SK-N-DZ (cell line): ENCODE results near the gene ZNF518B.
A peak's percentile ranks its signal among the peaks of the same experiment; 100 is the strongest.
"Not testable (repeated sequence)": the region's sequence is repeated elsewhere in the genome, so short reads cannot be mapped to it uniquely, and the experiment has no call there.

Experiments
- DNase-seq: peaks from one replicate; pipeline ENCODE4 v3.0.0-alpha.2; 2015; ENCODE audit warnings: low spot score

The ZNF518B gene

DNA sequence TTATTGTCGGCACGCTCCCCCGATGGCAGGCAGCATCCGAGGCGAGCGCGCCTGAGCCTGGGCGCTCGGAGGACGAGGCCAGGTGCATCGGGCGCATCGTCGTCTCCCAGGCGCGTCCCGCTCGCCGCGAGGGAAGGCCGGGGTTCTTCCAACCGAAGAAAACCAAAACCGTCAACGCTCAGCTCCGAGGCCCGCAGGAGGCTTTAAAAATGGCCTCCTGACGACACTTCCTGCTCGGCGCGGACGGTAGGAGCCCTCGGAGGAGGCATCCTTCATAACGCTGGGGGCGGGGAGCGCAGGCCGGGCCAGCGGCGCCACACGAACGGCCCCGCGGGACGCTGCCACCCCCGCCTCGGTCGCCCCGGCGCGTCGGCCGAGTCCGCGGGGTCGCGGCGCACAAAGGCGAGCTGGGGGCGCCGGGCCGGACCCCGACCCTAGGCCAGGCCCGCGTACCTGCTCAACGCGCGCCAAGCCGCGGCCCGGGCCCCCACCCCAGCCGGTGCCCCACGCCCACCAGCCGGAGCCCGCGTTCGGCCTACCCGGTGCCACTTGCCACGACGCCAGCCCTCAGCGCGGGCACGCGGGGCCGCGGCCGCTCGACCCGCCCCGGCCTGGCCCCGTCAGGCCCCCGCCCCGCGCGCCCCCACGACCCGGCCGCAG lies 501 bp downstream of the ZNF518B start:
- peak; percentile 9 for DNase-seq

DNA sequence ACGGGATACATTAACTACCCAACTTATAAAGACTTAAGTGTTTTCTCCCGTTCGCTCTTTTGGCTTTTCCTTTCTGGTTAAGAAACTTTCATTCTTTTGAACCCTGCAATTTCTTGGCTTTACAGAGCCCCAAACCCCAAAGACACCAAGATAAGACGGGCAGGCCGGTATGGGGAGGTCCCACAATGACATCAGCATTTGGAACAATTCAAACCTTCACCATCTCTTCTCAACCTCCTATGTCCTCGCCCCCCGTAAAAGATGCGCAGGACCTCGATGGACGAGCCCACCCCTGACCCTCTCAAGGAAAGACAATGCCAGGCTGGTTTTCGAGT lies 999 bp downstream of the ZNF518B start:
- DNase-seq: no peak

DNA sequence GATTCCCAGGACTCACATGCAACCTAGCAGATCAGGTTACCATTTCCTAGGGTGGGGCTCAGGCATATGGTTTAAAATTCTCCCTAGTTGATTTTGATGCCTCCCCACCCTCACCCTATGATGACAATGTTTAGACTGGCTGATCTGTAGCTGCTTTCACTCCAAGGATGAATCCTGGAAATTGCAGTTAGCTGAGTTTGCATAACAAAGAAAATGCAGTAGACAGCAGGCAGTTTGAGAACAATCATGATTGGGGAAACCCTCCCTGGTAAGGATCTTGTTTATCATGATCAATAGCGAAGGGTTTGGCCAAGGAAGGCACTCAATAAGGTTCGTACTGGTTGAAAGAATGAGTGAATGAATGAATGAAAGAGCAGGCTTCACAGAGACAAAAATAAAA lies 2.1 kb downstream of the ZNF518B start:
- DNase-seq: no peak

DNA sequence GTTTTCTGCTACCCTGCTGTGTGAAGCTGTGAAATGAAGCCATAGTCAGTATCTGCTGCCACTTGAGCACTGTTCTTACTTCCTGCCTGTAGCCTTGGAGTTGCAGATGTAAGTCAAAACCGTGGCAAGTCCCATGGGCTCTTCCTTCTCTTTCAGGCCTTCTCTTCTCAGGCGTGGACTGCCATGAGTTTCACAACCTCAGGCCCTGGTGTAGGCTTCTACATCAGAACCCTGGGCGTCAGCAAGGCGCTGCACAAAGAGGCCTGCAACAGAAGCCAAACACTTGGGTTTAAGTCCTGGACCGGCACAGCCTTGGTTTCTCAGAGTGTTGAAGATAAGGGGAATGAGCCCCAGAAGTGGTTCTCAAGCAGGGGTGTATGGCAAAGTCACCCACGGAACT lies 2.5 kb downstream of the ZNF518B start:
- no peak for DNase-seq

DNA sequence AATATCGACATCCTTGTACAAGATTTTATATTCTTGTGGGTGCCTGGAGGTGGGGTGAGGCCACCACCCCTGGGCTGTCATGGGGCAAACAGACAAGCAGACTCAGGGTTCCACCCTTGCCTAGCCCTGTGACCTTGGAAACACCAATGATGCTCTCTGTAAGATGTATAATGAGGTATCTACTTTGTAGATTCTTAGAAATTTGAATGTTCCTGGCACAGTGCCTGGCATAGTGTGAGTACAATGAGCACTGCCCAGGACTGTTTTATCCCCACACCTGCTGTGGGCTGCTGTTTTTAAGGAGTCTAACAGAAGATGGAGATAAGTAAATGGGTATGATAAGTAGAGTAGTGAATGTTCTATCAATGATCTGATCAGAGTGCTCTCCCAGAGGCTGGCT lies 3.1 kb downstream of the ZNF518B start:
- no peak for DNase-seq

DNA sequence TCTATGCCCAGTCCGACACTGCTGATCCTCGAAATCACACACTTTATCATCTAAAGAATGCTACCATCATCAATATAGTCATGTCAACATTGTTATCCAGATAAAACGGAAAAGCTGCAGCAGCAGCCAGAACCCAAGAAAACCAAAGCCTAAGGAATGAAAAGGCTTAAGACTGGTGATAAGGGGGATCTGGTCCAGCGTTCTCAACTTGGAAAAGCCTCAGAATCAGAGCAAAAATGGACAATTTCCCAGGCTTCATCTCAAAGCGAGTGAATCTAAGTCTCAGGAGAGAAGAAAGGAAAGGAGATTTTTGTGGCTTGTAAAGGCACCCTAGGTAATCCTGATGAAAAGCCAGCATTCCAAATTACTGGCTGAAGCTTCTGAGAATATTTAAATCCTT lies 8.2 kb downstream of the ZNF518B start:
- no peak for DNase-seq

DNA sequence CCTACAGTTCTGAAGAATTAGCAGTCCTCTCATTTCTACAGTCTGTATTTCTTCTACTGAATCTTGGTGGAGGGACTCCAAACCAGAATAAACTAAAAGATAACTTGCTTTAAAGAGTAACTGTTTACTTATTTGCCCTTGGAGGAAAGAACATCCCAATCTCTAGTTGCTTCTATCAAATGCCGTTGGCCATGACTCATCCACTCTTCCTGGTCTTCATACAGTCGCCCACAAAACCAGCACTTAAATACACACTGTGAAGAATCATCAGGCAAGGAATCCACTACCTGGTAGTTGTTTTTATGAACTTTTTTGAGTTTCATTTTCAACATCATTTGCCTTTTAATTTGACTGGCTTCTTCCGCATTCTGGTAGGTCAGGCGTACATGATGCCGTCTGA lies 14.2 kb downstream of the ZNF518B start:
- DNase-seq: no peak

DNA sequence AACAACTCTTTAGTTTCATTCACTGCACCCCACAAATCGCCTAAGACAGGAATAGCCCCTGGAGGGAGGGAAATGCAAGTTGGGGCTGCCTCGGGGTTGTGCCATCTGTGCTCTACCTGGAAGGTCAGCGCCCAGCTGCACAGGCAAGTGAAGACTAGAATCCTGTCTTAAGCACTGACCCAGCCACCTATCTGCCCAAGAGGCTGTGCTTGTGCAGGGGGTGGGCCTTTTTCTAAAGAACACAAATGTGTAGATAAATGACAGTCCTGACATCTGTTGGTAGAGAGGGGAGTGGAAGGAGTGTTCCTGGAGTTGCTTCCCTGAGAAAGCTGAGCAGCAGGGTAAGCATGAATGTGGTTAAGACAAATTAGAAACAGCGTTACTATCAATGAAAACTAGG lies 15.7 kb downstream of the ZNF518B start:
- DNase-seq: no peak

DNA sequence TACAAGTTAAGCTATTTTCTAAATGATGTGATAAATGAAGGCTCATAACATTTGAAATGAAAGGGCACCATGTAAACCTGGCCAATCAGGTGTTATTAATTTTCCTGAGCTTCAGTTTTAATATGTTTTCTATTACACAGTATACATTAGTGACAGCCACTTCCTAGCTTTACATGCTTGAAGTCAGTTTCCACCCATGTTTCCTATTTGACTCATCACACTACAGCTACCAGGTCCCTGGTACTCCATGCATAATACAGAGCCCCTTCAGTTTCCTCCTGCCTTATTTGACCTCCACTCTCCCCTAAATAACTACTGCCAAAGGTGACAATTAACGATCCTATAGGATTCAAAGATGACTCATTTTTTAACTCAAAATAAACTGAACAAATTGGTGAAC lies 18.3 kb downstream of the ZNF518B start:
- DNase-seq: no peak

DNA sequence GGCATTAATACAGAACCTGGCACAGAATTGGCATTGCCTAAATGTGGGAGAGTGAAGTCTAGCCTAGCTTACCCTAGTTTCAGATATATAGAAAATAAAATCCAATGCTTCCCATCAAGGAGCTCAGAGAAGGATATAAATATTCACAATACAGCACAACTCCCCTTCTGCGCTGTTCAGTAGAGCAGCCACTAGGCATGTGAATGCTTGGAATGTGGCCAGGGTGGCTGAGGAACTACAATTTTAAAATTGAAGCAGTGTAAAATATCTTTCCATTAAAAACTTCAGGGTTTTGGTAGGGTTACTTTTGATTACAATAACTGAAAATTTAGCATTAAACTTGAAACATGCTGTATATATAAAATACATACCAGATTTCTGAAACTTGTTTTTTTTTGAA lies 19.5 kb downstream of the ZNF518B start:
- DNase-seq: no peak

DNA sequence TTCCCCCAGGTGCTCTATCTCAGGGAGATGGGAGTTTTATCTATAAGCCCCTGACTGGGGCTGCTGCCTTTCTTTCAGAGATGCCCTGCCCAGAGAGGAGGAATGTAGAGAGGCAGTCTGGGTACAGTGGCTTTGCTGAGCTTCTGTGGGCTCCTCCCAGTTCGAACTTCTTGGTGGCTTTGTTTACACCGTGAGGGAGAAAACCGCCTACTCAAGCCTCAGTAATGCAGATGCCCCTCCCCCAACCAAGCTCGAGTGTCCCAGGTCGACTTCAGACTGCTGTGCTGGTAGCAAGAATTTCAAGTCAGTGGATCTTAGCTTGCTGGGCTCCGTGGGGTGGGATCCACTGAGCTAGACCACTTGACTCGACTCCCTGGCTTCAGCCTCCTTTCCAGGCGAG lies 29.5 kb downstream of the ZNF518B start:
- DNase-seq: not testable (repeated sequence)

DNA sequence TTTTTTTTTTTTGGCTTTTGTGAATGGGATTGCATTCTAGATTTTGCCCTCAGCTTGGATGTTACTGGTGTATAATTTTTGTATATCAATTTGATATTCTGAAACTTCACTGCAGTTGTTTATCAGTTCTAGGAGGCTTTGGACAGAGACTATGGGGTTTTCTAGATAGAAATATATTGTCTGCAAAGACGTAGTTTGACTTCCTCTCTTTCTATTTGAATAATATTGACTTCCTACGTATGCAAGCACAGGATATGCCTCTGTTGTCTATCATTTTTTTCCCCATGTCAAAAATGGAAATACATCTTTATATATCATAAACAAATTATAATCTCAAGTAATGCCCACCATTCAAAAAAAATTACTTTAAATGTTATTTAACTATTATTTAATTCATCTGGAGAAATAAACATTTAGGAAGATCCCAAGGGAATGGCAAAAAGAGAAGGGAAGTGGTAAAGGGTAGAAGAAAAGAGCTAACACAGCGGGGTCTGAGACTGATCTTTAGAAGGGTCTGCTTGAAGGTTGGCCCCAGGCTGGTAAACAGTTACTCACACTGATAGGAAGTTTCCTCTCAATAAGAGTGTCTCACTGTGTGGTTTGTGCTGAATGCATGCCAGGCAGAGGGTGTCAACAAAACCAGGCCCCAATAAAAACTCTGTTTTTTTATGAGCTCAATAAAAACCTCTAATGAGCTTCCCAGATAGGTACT lies 35.7 kb downstream of the ZNF518B start:
- DNase-seq: no peak

DNA sequence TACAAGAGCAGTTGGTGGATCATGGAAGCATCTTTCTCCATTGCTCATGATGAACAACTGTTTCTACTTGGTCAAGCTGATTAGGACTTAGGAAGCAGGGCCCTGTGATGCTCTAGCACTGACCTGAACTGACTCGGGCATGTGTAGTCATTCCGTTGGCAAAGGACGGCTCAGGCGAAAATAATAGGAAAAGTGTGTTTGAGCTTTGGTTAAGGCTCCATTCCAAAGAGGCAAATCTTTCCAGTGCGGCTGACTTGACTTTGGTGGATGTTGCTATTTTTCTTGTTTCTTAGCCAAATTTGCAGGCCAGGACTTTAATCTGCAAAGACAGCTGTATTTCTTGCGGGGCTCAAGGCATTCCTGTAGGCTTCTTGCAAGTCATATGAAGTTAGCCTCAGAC lies 39.5 kb downstream of the ZNF518B start:
- DNase-seq: no peak

DNA sequence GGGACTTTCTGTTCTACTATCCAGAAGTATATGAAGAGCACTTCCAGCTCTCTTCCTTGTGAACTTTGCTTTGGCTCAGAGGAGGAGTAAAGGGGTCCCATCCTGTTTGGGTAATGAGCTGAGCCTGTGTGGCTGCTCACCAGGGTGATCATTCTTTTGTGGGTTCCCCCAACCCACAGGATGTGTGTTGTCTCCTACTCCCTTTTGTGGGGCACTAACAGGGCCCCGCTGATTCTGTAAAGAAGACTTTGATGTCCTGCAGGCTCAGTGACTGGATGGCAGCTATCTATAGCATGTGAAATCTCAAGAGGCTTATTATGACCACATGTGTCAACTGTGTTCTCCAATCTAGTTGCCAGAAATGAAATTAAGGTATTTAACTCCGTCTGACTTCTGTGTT lies 40.8 kb downstream of the ZNF518B start:
- DNase-seq: no peak

DNA sequence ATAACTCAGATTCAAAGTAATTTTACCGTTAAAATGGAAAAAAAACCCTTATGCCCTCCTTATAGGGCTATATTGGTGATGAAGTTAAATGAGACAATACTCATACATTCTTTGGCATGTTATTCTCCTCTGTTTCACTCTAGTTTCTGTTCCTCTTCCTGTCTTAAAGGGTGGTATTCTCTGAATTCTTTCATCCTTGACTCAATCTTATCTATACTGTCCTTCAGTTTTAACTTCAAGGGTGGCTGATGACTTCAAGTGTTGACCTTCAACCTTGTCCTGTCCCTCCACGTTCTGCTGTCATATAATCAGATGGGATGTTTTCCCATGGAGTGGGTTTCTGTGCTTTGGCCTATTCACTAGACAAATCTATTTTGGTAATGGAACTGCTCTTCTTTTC lies 44.0 kb downstream of the ZNF518B start:
- DNase-seq: no peak

DNA sequence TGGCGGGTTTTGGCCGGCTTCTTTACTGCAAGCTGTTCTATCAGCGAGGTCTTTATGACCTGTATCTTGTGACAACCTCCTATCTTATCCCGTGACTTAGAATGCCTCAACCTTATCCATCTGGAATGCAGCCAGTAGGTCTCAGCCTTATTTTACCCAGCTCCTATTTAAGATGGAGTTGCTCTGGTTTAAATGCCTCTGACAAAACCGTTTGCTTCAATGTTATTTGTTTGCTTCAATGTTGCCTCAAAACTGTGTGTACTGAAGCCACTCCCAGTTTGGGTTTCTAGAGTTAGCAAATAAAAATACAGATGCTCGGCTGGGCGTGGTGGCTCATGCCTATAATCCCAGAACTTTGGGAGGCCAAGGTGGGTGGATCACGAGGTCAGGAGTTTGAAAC lies 51.6 kb downstream of the ZNF518B start:
- DNase-seq: no peak

DNA sequence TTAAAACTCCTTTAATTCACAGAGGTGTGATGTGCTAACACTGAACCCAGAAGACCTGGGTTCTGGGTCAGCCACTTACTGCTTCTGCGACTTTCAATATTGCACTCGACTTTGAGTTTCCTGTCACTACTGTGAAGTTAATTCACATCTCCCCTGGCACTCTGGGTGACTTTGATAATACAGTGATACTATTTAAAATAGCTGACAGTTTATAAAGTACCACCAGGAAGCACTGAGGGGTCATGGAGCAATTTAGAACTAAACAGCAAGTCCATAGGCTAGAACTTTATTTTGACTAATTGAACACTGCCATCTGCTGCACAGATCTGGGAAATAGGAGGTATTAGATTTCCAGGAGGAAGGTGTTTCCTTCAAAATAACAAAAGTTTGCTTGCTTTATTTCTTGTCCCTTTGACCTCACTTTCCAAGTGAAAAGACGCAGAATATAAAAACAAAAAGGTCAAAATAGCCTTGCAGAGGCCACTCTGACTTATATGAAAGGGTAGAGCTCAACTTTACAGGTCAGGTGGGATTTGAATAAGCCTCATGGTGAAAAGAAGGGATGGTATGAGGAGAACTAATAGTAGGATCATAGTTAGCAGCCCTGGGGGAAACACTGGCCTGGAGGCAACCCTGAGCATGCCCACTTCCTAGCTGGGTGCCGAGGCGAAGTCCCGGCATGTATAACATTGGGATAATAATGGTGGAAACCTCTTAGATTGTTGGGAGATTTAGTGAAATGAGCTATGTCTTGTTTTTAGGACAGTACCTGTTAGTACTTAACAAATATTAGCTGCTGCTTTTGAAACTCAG lies 53.4 kb downstream of the ZNF518B start:
- no peak for DNase-seq

DNA sequence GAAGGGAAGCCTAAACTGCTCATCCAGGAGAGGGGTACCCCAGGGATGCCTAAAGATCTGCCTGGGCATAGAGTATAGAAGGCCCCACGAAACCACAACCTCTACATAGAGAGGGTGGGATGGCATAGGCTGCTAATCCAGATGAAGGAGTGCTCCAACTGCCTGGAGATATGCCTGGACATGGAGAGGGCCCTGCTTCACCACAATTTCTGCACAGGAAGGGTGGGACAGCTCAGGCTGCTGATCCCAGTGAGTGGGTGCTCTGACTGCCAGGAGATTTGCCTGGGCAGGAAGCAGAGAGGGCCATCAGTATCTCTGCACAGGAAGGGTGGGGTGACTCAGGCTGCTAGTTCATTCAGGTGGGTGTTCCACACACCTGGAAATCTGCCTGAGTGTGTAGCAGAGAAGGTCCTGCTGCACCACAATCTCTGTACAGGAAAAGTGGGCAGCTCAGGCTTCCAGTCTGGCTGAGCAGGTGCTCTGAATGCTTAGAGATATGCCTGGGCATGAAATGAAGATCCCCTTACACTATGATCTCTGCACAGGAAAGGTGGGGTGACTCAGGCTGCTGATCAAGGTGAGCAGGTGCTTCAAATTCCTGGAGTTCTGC lies 61.1 kb downstream of the ZNF518B start:
- no peak for DNase-seq
